Ecto neural progenitor cell (in vitro differentiated cells): ENCODE measurements around the gene PIM2.
"Not testable (repeated sequence)": the region's sequence is repeated elsewhere in the genome, so short reads cannot be mapped to it uniquely, and the experiment has no call there.

Experiments
- DNase-seq: peaks from one replicate; pipeline ENCODE4 v3.0.0-alpha.2; 2018; ENCODE audit warnings: low spot score

PIM2 gene

GRCh38 chrX:48905090-48905790, 13.6 kb downstream of the PIM2 start:
- no peak for DNase-seq

- no peak for DNase-seq
Observed at GRCh38 chrX:48904626-48905025, 14.2 kb downstream of the PIM2 start.

- DNase-seq: no peak
Observed at GRCh38 chrX:48904180-48904579, 14.6 kb downstream of the PIM2 start.

GRCh38 chrX:48903290-48903689, 15.5 kb downstream of the PIM2 start:
- DNase-seq: no peak

- DNase-seq: no peak
Observed at GRCh38 chrX:48902776-48903175, 16.0 kb downstream of the PIM2 start.

GRCh38 chrX:48902135-48902534, 16.7 kb downstream of the PIM2 start:
- peak; percentile 33 for DNase-seq

GRCh38 chrX:48901069-48901468, 17.8 kb downstream of the PIM2 start:
- DNase-seq: no peak

- no peak for DNase-seq
Observed at GRCh38 chrX:48899078-48899410, 19.8 kb downstream of the PIM2 start.

- peak; percentile 90 for DNase-seq
Observed at GRCh38 chrX:48897625-48898306, 21.1 kb downstream of the PIM2 start, which contains the start of the genes PQBP1 and TIMM17B. TSS of gene PQBP1 (plus strand) at chrX:48897930. CDS start at chrX:48898510, 580 bp downstream. TSS of gene TIMM17B (minus strand) at chrX:48897768. CDS start at chrX:48897749, 19 bp downstream.

- peak; percentile 84 for DNase-seq
Observed at GRCh38 chrX:48897157-48897624, 21.6 kb downstream of the PIM2 start.

- DNase-seq: no peak
Observed at GRCh38 chrX:48896611-48897011, 22.2 kb downstream of the PIM2 start.

GRCh38 chrX:48894891-48895290, 23.9 kb downstream of the PIM2 start:
- DNase-seq: no peak

- DNase-seq: no peak
Observed at GRCh38 chrX:48893556-48894348, 25.1 kb downstream of the PIM2 start.

- no peak for DNase-seq
Observed at GRCh38 chrX:48892896-48893295, 25.9 kb downstream of the PIM2 start.

GRCh38 chrX:48891402-48892288, 27.2 kb downstream of the PIM2 start:
- DNase-seq: peak; percentile 85

GRCh38 chrX:48890934-48891401, 27.9 kb downstream of the PIM2 start:
- DNase-seq: no peak

GRCh38 chrX:48890296-48890925, 28.4 kb downstream of the PIM2 start:
- DNase-seq: no peak

GRCh38 chrX:48886586-48886985, 32.2 kb downstream of the PIM2 start:
- DNase-seq: not testable (repeated sequence)

GRCh38 chrX:48883729-48884128, 35.1 kb downstream of the PIM2 start:
- no peak for DNase-seq

GRCh38 chrX:48876944-48877343, 41.9 kb downstream of the PIM2 start:
- not testable (repeated sequence) for DNase-seq

GRCh38 chrX:48872017-48872416, 46.8 kb downstream of the PIM2 start:
- DNase-seq: not testable (repeated sequence)
